ENCODE data around the gene AATF. TPM values are rescaled to one million over a fixed set of nuclear protein-coding genes. Genes with fewer than 3 reads are reported as not detected.

The AATF gene
- total RNA-seq, 1 donor from 2014 or later = 23.9 TPM

DNA sequence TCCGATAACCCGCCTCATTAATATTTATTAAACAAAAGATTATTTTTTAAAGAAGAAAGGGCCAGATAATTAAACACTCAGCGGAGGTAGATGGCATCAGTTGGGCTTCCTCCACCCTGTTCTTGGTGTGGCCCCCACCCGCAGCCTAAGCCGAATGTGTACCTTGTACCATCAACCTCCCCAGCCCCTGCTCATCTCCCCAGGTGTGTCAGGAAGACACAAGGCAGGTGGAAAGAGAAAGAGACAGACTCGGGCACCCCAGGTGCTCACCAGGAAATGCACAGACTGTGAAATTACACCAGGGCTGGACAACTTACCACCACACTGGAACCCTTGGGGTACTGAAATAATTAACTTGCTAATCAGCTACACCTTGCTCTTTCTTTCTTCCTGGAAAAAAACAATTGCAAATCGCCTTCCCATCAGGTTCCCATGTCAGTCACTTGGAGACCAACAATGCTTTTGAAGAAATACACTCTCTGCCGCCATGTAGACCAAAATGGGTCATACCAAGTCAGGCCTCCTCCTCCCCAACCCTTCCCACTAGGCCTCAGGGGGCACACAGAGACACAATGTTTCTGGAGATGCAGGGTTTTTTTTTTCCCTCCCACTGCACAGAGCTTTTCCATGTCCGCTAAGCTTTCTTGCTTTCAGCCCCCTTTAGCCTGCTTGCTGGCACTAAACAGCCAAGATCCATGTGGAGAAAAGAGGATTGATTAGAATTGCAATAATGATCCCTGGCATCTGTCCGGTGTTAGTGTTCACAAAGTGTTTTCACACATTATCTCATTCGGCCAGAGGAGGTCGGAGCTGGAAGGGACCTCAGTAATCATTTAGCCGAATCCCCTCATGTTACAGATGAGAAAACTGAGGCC lies 20.0 kb upstream of the AATF start:
- ATAC-seq (no peak), DNase-seq (ENCODE audit: missing footprints) (no peak)
- intact Hi-C loops (cut with DNase I) = no loop called here

DNA sequence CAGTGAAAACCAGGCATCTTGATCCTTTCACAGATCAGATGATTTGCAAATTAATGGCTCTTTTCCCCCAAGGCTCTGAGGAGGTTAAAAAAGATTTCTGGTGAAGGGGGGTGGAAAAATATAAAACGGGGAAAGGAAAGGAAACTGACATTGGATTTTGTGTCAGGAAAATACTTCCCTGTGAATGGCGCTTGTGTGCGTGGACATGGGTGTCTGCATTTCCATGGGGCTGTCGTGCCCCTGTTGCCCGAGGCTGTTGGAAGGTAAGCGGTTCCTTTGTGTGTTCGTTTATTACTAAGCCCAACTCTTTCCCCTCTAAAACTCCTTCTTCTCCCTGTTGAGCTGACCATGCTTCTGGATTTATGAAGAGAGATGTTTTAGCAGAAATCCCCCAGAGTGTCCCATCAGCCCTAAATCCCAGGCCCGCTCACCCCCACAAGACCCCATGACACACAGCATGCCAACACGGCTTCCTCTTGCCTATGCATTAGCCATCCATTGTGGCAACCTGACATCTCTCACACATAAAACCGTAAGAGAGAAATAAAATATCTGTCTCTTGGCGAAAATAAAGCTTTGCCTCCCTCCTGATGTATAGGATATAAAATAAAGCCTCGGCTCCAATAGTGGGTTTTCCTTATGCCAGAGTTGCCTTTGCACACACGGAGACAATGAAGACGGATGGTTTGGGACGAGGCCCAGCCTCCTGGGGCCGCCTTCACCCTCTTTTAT lies 18.7 kb upstream of the AATF start:
- ATAC-seq (no peak), DNase-seq (ENCODE audit: missing footprints) (no peak)
- intact Hi-C loops (cut with DNase I) = no loop called here

- ATAC-seq (no peak), DNase-seq (ENCODE audit: missing footprints) (no peak)
- intact Hi-C loops (cut with DNase I) = no loop called here
These were observed 18.2 kb upstream of the AATF start for GRCh38 chr17:36930583-36930900.

- intact Hi-C loops (cut with DNase I) = no loop called here
- no peak for ATAC-seq
These were observed 17.6 kb upstream of the AATF start for GRCh38 chr17:36931096-36931696.

DNA sequence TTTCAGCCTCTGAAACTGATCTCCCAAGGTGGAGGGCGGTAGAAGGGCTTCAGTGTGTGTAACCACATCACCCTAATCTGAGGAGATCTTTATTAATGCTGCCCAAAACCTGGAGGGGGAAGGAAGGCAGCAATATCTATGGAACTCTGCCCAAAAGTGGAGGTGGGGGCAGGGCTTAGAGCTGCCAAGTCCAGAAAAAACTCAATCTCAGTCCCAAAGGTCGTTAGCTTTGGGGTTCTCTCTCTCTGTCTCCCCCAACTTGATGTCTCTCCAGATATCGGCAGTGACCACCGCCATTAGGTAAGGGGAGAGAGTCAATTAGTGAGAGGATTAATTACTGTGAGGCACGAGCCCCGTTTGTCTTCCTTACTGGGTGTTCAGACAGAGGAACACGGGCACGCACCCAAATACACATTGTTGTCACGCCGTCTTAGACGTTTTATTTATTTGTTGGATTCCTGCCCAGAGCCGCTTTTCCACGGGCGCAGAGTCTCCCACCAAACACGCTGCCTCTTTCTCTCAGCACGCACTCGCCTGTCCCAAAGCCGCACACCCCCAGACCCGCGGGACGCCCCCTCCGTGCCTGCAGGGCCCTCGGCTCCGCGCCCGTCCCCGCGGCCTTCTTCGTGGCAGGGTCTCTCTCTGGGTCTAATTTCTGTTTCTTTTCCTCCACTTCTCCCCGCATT lies 16.9 kb upstream of the AATF start:
- DNase-seq (ENCODE audit: missing footprints) = no peak
- no peak for ATAC-seq
- intact Hi-C loops (cut with DNase I) = no loop called here

More at GRCh38 chr17:36931096-36931696, 17.6 kb upstream of the AATF start:
- no peak for DNase-seq (ENCODE audit: missing footprints)

- intact Hi-C loops (cut with DNase I) = no loop called here
These were observed 16.4 kb upstream of the AATF start for GRCh38 chr17:36932383-36932693.

GRCh38 chr17:36932694-36933511 lies 15.9 kb upstream of the AATF start:
- no peak for DNase-seq (ENCODE audit: missing footprints)
- no peak for ATAC-seq

More at GRCh38 chr17:36932383-36932693, 16.4 kb upstream of the AATF start:
- no peak for DNase-seq (ENCODE audit: missing footprints)
- ATAC-seq = no peak

DNA sequence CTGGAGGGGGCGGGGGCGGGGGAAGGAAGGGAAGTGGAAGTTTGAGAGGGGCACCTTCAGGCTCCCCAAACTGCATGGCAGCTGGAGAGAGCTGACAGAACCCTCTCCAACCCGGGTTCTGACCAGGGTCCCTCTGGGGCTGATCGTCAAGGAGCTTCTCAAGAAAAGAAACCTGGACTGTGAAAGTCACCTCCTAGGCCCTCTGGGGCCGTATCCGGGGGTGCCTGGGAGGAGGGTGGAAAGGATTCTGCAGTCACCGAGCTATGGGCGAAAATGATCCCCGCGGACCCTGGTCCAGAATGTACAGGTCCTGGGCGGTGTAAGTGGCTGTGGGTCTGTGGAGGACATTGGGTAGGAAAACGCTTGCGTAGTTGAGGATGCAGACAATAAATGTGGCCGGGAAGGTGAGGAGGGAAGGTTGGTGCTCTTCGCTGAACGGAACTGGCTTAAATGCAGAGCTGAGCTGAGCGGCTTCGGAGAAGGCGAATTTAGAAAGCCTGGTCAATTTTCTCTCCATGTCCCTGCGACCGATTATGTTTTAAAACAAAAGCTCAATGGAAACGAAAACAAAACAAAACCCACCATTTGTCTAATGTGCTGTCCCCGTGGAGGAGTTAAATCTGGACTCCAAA lies 15.1 kb upstream of the AATF start:
- no peak for ATAC-seq
- no peak for DNase-seq (ENCODE audit: missing footprints)
- intact Hi-C loops (cut with DNase I) = no loop called here

More at GRCh38 chr17:36932694-36933511, 15.9 kb upstream of the AATF start:
- intact Hi-C loops (cut with DNase I) = no loop called here

DNA sequence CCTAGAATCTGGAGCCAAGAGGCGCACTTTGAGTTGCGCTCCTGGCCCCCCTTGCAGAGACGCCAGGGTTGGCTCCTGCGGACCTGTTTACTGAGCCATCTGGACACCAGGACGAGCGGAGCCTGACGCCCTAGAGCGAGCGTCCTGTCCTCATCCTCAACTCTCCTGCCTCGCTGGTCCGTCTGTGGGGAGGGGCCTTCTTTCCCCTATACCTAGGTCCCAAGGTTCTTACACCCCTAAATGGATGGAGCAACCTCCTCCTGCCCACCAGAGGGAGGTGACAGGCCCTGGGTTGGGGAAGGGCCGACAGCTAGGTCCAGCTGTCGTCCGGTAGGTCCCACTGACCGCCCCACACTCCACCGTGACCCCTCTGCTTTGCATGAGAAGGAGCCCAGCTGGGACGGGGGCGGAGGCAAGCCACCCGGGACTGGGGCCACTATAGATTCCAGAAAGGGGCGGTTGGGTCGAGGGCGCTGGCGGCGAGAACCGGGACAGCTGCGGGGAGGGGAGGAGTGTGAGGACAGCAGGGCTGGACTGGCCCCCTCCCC lies 14.5 kb upstream of the AATF start:
- ATAC-seq (no peak), DNase-seq (ENCODE audit: missing footprints) (no peak)
- intact Hi-C loops (cut with DNase I) = no loop called here

GRCh38 chr17:36934692-36935630 lies 13.8 kb upstream of the AATF start:
- ATAC-seq (no peak), DNase-seq (ENCODE audit: missing footprints) (no peak)
- intact Hi-C loops (cut with DNase I) = no loop called here

DNA sequence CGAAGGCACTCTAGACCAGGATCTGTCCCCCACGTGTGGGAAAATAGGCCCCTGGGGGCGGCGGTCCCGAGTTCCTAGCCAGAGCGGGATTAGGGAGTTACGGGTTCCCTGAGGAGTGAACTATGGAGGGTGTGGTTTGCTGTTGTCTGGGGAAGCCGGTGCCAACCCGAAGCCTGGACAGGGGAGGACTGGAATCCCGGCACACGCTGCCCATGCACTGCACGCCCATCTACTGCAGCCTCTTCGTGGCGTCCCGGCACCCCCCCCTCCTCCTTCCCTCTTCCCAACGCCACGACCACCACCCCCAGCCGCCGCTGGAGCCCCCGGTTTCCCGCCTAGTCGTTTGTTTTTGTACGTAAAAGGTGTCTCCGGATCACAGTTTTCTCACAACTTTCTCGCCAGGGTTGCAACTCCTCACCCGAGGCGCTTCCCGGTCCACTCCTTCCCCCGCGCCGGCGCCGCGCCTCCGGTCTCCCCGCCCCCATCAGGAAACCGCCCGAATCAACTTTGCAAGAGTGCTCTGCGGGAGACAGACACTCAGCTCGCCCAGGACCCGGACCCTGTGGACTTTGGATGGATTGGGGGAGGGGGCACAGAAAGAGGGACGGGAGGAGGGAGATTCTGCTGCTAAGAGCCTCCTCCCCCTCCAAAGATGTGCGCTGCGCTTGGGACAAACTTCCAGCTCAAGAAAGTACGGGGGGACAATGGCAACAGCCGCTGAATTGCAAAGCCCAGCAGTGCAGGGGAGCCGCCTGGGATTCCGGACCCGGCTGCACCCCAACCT lies 12.9 kb upstream of the AATF start:
- ATAC-seq = no peak
- DNase-seq (ENCODE audit: missing footprints) = no peak
- intact Hi-C loops (cut with DNase I) = no loop called here

- intact Hi-C loops (cut with DNase I) = no loop called here
- DNase-seq (ENCODE audit: missing footprints) = no peak
- no peak for ATAC-seq
These were observed 12.2 kb upstream of the AATF start for GRCh38 chr17:36936455-36937000.

DNA sequence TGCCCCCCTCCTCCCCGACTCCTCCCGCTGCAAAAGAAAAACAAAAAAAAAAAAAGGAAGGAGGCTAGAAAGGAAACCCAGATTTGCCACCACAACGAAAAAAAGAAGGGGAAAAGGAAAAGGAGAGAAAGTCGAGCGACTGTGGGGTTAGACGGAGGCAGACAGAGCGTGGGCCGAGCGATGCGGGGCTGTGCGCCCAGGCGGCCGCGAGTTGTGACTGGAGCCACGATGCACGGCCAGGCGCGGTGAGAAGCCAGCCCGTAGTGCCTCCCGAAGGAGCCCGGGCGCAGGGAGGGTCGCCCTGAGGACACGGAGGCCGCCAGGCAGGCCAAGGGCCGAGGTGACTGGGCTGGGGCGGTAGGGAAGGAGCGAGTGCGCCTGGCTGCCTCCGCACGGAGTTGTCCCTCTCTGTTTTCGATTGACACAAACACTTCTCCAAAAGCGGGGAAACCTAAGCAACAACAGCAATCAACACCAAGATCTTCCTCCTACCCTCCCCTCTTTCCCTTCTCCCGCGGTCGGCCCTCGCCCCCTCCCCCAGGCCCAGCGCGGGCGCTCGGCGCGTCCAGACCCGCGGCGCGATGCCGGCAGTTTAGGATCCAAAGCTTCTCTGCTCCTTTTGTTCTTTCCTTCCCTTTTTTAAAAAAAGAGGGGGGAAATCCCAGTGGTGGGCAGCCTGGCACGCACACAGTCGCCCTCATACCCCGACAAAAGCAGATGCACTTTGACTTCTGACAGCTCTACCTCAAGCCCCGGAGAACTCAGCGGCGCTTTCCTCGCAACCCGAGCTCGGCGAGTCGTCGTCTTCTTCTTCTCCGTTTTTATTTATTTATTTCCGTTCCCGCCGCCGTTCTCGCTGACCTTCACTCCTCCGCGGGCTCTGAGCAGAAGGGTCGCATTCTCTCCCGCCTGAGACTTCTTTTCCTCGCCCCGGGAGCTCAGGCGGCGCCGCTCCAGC lies 11.5 kb upstream of the AATF start, which contains the start of gene LHX1:
Gene LHX1 (plus strand): TSS at position 475 of the 958 bp plus-strand sequence. CDS start 723 bp downstream, outside the sequence.
- DNase-seq (ENCODE audit: missing footprints) = no peak
- intact Hi-C loops (cut with DNase I) = no loop called here
- ATAC-seq = no peak

GRCh38 chr17:36937959-36938565 lies 10.7 kb upstream of the AATF start:
- intact Hi-C loops (cut with DNase I) = no loop called here
- DNase-seq (ENCODE audit: missing footprints) (no peak), ATAC-seq (no peak)

Measured in Right ventricle myocardium inferior (tissue), 1 donor.